Tibial nerve (tissue), 3 donors: ENCODE data around the gene SLC35E1.

ENCODE experiments used
- CTCF ChIP-seq, 5 experiments: fragments of 200-600 bp in 3 of 5; fragments of 450-650 bp in 2 of 5; sonication (generic) in 3 of 5; IDR thresholded peaks; one replicate each; pipeline ENCODE4 v1.5.1; 2016 to 2019; ENCODE audit warnings: antibody characterized with exemption in 5 of 5, mild to moderate bottlenecking in 3 of 5, moderate library complexity in 2 of 5
- POLR2A ChIP-seq, 2 donors: fragments of 450-650 bp; IDR thresholded peaks; one replicate each; pipeline ENCODE4 v1.6.1; 2017; ENCODE audit warnings: antibody characterized with exemption in 2 of 2, mild to moderate bottlenecking in 2 of 2, moderate library complexity in 2 of 2

GRCh38 chr19:16621165-16621800 lies 49.1 kb upstream of the SLC35E1 start:
- TF ChIP-seq CTCF (IDR thresholded peaks at IDR 0.05) (no peak), POLR2A (IDR thresholded peaks at IDR 0.05) (no peak)
